Measurements from ENCODE around the gene ISYNA1. TPM values are rescaled to one million over a fixed set of nuclear protein-coding genes. Genes with fewer than 3 reads are reported as not detected.

The ISYNA1 gene
- total and polyA plus RNA-seq, 2 experiments from 2014 or later = 191 to 208 TPM

- no peak overlapping the region for H3K4me3 ChIP-seq
- TF ChIP-seq, protein P1, sequence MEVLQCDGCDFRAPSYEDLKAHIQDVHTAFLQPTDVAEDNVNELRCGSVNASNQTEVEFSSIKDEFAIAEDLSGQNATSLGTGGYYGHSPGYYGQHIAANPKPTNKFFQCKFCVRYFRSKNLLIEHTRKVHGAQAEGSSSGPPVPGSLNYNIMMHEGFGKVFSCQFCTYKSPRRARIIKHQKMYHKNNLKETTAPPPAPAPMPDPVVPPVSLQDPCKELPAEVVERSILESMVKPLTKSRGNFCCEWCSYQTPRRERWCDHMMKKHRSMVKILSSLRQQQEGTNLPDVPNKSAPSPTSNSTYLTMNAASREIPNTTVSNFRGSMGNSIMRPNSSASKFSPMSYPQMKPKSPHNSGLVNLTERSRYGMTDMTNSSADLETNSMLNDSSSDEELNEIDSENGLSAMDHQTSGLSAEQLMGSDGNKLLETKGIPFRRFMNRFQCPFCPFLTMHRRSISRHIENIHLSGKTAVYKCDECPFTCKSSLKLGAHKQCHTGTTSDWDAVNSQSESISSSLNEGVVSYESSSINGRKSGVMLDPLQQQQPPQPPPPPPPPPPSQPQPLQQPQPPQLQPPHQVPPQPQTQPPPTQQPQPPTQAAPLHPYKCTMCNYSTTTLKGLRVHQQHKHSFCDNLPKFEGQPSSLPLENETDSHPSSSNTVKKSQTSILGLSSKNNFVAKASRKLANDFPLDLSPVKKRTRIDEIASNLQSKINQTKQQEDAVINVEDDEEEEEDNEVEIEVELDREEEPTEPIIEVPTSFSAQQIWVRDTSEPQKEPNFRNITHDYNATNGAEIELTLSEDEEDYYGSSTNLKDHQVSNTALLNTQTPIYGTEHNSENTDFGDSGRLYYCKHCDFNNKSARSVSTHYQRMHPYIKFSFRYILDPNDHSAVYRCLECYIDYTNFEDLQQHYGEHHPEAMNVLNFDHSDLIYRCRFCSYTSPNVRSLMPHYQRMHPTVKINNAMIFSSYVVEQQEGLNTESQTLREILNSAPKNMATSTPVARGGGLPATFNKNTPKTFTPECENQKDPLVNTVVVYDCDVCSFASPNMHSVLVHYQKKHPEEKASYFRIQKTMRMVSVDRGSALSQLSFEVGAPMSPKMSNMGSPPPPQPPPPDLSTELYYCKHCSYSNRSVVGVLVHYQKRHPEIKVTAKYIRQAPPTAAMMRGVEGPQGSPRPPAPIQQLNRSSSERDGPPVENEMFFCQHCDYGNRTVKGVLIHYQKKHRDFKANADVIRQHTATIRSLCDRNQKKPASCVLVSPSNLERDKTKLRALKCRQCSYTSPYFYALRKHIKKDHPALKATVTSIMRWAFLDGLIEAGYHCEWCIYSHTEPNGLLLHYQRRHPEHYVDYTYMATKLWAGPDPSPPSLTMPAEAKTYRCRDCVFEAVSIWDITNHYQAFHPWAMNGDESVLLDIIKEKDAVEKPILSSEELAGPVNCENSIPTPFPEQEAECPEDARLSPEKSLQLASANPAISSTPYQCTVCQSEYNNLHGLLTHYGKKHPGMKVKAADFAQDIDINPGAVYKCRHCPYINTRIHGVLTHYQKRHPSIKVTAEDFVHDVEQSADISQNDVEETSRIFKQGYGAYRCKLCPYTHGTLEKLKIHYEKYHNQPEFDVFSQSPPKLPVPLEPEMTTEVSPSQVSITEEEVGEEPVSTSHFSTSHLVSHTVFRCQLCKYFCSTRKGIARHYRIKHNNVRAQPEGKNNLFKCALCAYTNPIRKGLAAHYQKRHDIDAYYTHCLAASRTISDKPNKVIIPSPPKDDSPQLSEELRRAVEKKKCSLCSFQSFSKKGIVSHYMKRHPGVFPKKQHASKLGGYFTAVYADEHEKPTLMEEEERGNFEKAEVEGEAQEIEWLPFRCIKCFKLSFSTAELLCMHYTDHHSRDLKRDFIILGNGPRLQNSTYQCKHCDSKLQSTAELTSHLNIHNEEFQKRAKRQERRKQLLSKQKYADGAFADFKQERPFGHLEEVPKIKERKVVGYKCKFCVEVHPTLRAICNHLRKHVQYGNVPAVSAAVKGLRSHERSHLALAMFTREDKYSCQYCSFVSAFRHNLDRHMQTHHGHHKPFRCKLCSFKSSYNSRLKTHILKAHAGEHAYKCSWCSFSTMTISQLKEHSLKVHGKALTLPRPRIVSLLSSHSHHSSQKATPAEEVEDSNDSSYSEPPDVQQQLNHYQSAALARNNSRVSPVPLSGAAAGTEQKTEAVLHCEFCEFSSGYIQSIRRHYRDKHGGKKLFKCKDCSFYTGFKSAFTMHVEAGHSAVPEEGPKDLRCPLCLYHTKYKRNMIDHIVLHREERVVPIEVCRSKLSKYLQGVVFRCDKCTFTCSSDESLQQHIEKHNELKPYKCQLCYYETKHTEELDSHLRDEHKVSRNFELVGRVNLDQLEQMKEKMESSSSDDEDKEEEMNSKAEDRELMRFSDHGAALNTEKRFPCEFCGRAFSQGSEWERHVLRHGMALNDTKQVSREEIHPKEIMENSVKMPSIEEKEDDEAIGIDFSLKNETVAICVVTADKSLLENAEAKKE (CRISPR knock-in tag; IDR thresholded peaks at IDR 0.05) = no peak
- TF ChIP-seq CREB1 (CRISPR knock-in tag; IDR thresholded peaks at IDR 0.05; ENCODE audit: low read depth) (no peak), NANOG (IDR thresholded peaks at IDR 0.05; ENCODE audit: borderline replicate concordance) (no peak), REST (IDR thresholded peaks at IDR 0.05; ENCODE audit: unreplicated experiment) (no peak), POLR2AphosphoS5 (IDR thresholded peaks at IDR 0.05; ENCODE audit: low read depth) (no peak), CTCF (conservative IDR thresholded peaks at IDR 0.05; ENCODE audit: low read depth in 2 of 2) (no peak), STAT1 (IDR thresholded peaks at IDR 0.05; ENCODE audit: unreplicated experiment) (no peak), ZNF331 (CRISPR knock-in tag; IDR thresholded peaks at IDR 0.05; ENCODE audit: low read depth) (no peak), ZNF114 (CRISPR knock-in tag; IDR thresholded peaks at IDR 0.05) (no peak), JUNB (IDR thresholded peaks at IDR 0.05; ENCODE audit: unreplicated experiment) (no peak), EZH2phosphoT487 (IDR thresholded peaks at IDR 0.05; ENCODE audit: unreplicated experiment) (no peak), EZH2 (IDR thresholded peaks at IDR 0.05; ENCODE audit: low read depth, unreplicated experiment) (no peak)
- TF ChIP-seq, protein P2, sequence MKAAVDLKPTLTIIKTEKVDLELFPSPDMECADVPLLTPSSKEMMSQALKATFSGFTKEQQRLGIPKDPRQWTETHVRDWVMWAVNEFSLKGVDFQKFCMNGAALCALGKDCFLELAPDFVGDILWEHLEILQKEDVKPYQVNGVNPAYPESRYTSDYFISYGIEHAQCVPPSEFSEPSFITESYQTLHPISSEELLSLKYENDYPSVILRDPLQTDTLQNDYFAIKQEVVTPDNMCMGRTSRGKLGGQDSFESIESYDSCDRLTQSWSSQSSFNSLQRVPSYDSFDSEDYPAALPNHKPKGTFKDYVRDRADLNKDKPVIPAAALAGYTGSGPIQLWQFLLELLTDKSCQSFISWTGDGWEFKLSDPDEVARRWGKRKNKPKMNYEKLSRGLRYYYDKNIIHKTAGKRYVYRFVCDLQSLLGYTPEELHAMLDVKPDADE (IDR thresholded peaks at IDR 0.05) = no peak
- H3K4me2 ChIP-seq = no peak overlapping the region
- Mint-ChIP-seq H3K27ac (no peak overlapping the region), H3K4me3 (no peak overlapping the region), H3K9me3 (0 out of 3 replicates have a peak, but pooled peaks cover 5% of the 10 kb centered on the region), H3K27me3 (ENCODE audit: insufficient read depth, low read depth, poor library complexity) (peaks cover 19% of the 10 kb centered on the region), H3K36me3 (ENCODE audit: low read depth) (no peaks in the 10 kb centered on the region), H3K4me1 (peaks cover 31% of the 10 kb centered on the region)
- no peak overlapping the region for H3K27ac ChIP-seq (ENCODE audit: low read depth)
- no peaks in the 10 kb centered on the region for H3K27me3 ChIP-seq (ENCODE audit: insufficient read depth)
- H3F3A ChIP-seq (replicated peaks; ENCODE audit: low read depth) = peaks cover 10% of the 10 kb centered on the region; the same call in 1 of the 2 replicates
- no peak for DNase-seq (ENCODE audit: low spot score)
- no peaks in the 10 kb centered on the region for H3K4me1 ChIP-seq (ENCODE audit: insufficient read depth)
- peaks cover 4% of the 10 kb centered on the region for H4K20me1 ChIP-seq (replicated peaks; ENCODE audit: insufficient read depth)
- H3K79me2 ChIP-seq (replicated peaks; ENCODE audit: insufficient read depth) = peaks cover 49% of the 10 kb centered on the region
- H3K36me3 ChIP-seq (ENCODE audit: insufficient read depth) = no peaks in the 10 kb centered on the region
- ATAC-seq = no peak
- H3K9me2 ChIP-seq (ENCODE audit: insufficient read depth) = no peaks in the 10 kb centered on the region
- no peak overlapping the region for H2AFZ ChIP-seq
Measured at GRCh38 chr19:18481505-18482222, 43.7 kb upstream of the ISYNA1 start.
